ENCODE measurements around the gene CUL7.
"Not testable (repeated sequence)": the region's sequence is repeated elsewhere in the genome, so short reads cannot be mapped to it uniquely, and the experiment has no call there.

Gene CUL7

DNA sequence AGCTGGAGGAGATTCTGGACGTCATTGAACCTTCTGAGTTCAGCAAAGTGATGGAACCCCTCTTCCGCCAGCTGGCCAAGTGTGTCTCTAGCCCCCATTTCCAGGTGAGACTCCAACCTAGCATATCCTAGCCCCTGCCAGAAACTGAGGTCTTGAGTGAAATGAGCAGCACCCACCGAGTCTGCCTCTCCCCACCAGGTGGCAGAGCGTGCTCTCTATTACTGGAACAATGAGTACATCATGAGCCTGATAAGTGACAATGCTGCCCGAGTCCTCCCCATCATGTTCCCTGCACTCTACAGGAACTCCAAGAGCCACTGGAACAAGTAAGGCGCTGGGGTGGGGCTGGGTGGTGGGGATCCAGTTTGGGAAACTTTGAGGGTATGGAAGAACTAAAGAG, 44.5 kb downstream of the CUL7 start:
- peak; percentile 42; the same call in 1 of the 2 replicates for TF ChIP-seq CTCF (IDR thresholded peaks at IDR 0.05; ENCODE audit: control insufficient read depth, extremely low read depth, insufficient read depth)
- no peak for DNase-seq (ENCODE audit: low read depth)

GRCh38 chr6:43007126-43007525, 46.5 kb downstream of the CUL7 start:
- DNase-seq (ENCODE audit: low read depth) = no peak
- no peak overlapping the region for H3K4me3 ChIP-seq (ENCODE audit: low read depth, low read length)
- no peak for TF ChIP-seq CTCF (IDR thresholded peaks at IDR 0.05; ENCODE audit: control insufficient read depth, extremely low read depth, insufficient read depth)

More for the DNA sequence above, 44.5 kb downstream of the CUL7 start:
- H3K4me3 ChIP-seq (ENCODE audit: low read depth, low read length) = no peak overlapping the region

- no peak for DNase-seq (ENCODE audit: low read depth)
- TF ChIP-seq CTCF (IDR thresholded peaks at IDR 0.05; ENCODE audit: control insufficient read depth, extremely low read depth, insufficient read depth) = no peak
- H3K4me3 ChIP-seq (ENCODE audit: low read depth, low read length) = no peak overlapping the region
Measured at GRCh38 chr6:43006251-43006650, 47.4 kb downstream of the CUL7 start.

DNA sequence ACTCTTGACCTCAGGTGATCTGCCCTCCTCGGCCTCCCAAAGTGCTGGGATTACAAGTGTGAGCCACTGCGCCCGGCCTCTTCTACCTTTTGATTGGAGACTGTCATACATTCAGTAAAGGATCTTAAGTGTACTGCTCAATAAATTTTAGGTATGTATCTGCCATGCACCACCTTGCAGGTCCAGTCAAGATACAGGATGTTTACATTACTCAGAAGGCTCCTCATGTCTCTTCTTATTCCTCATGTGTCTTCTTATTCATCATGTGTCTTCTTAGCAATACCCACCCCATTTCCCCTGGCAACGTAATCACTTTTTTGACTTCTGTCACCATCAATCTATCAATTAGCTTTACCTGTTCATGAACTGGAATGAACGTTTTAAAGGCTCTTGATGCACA, 47.8 kb downstream of the CUL7 start:
- no peak for DNase-seq (ENCODE audit: low read depth)
- no peak for TF ChIP-seq CTCF (IDR thresholded peaks at IDR 0.05; ENCODE audit: control insufficient read depth, extremely low read depth, insufficient read depth)
- no peak overlapping the region for H3K4me3 ChIP-seq (ENCODE audit: low read depth, low read length)

DNA sequence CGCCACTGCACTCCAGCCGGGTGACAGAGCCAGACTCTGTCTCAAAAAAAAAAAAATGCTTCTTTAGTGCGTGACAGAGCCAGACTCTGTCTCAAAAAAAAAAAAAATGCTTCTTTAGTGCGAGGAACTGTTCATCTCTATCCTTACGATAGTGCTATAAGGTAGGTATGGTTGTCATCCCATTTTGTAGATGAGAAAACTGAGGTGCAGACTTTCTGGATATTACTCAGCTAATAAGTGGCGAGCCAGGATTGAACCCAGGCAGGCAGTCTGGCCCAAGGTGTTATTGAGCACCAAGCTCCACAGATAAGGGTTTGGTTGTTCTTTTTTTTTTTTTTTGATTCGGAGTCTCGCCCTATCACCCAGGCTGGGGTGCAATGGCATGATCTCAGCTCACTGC, 51.8 kb downstream of the CUL7 start:
- no peak for TF ChIP-seq CTCF (IDR thresholded peaks at IDR 0.05; ENCODE audit: control insufficient read depth, extremely low read depth, insufficient read depth)
- no peak overlapping the region for H3K4me3 ChIP-seq (ENCODE audit: low read depth, low read length)

GRCh38 chr6:42998205-42998604, 55.4 kb downstream of the CUL7 start:
- not testable (repeated sequence) for H3K4me3 ChIP-seq (ENCODE audit: low read depth, low read length); DNase-seq (ENCODE audit: low read depth)

More for the DNA sequence above, 51.8 kb downstream of the CUL7 start:
- DNase-seq (ENCODE audit: low read depth) = no peak

DNA sequence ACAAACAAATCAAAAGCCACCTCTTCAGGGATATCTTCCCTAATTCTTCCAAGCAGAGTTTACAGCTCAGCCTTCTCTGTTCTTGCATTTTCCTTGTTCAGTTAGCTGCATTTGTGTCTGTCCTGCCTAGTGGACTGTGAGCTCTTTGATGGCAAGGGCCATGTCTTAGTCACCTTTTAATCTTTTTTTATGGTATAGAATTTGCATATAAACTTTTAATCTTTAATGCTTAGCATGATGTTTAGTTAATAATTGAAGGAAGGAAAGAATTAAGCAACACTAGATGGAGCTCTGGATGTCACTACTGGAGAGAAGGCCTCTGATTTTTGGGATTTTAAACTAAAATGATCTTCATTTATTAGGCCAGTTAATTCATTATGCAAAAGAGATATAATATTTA, 57.1 kb downstream of the CUL7 start:
- peak; percentile 28; the same call in 1 of the 2 replicates for TF ChIP-seq CTCF (IDR thresholded peaks at IDR 0.05; ENCODE audit: control insufficient read depth, extremely low read depth, insufficient read depth)
- no peak for DNase-seq (ENCODE audit: low read depth)
- H3K4me3 ChIP-seq (ENCODE audit: low read depth, low read length) = no peak overlapping the region
